ENCODE data around the gene LSM14B.

DNA sequence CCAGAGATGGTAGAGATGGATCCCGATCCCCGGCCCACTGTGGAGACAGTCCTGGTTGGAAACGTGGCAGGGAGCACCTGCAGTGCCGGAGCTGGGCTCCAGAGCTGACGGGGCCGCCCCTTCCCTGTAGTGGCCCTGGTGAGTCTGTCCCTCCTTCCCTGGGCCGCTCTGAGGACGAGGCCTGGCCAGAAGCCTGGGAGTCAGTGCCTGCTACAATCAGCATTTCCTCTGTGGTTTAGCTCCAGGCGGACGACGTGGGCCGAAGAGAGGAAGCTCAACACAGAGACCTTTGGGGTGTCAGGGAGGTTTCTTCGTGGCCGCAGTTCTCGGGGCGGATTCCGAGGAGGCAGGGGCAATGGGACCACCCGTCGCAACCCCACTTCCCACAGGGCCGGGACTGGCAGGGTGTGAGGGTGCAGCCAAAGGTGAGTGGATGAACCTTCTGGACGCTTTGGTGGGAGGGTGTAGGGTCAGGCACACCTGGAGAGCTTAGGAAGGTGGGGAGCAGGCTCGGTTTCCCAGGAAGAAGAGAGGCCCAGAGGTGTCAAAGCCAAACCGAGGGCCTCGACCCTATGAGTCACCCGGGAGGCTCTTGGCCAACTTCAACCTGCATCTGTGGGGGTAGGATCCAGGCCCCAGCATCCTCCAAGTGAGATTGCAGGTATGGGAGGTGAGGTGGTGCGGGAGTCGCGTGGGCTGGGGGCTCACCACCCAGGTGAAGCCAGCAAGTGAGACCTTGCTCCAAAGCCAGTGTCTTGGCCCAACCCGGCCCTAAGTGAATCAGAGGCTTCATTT, 11.0 kb downstream of the LSM14B start:
- no peak for TF ChIP-seq POLR2A (IDR thresholded peaks at IDR 0.05)
- TF ChIP-seq, protein P1, sequence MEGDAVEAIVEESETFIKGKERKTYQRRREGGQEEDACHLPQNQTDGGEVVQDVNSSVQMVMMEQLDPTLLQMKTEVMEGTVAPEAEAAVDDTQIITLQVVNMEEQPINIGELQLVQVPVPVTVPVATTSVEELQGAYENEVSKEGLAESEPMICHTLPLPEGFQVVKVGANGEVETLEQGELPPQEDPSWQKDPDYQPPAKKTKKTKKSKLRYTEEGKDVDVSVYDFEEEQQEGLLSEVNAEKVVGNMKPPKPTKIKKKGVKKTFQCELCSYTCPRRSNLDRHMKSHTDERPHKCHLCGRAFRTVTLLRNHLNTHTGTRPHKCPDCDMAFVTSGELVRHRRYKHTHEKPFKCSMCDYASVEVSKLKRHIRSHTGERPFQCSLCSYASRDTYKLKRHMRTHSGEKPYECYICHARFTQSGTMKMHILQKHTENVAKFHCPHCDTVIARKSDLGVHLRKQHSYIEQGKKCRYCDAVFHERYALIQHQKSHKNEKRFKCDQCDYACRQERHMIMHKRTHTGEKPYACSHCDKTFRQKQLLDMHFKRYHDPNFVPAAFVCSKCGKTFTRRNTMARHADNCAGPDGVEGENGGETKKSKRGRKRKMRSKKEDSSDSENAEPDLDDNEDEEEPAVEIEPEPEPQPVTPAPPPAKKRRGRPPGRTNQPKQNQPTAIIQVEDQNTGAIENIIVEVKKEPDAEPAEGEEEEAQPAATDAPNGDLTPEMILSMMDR (IDR thresholded peaks at IDR 0.05) = no peak

Data from uterus (tissue), 2 donors.